GM19238 (cell line): ENCODE measurements around the gene GPANK1.

ENCODE experiments used
- DNase-seq: peaks from one replicate; pipeline ENCODE4 v3.0.0; 2011; ENCODE audit warnings: low spot score; ENCODE audit not compliant: insufficient read length

The GPANK1 gene

GRCh38 chr6:31691078-31691463 lies 26.3 kb upstream of the GPANK1 start:
- DNase-seq: no peak

GRCh38 chr6:31690231-31691077 lies 25.7 kb upstream of the GPANK1 start:
- DNase-seq: no peak

- DNase-seq: no peak
Observed at GRCh38 chr6:31689249-31690110, 24.7 kb upstream of the GPANK1 start.

GRCh38 chr6:31687860-31688693 lies 23.3 kb upstream of the GPANK1 start:
- DNase-seq: no peak

GRCh38 chr6:31687321-31687720 lies 22.5 kb upstream of the GPANK1 start:
- no peak for DNase-seq

- DNase-seq: no peak
Observed at GRCh38 chr6:31686483-31686882, 21.7 kb upstream of the GPANK1 start.

- no peak for DNase-seq
Observed at GRCh38 chr6:31683591-31683990, 18.8 kb upstream of the GPANK1 start.

GRCh38 chr6:31681135-31681671 lies 16.4 kb upstream of the GPANK1 start:
- peak; percentile 68 for DNase-seq

GRCh38 chr6:31680226-31681134 lies 15.7 kb upstream of the GPANK1 start, which contains the start of gene LY6G5C:
LY6G5C (minus strand) TSS chr6:31681067; CDS start chr6:31680373, 694 bp downstream.
- DNase-seq: peak; percentile 62

GRCh38 chr6:31677955-31678354 lies 13.2 kb upstream of the GPANK1 start:
- no peak for DNase-seq

GRCh38 chr6:31676904-31677303 lies 12.1 kb upstream of the GPANK1 start:
- no peak for DNase-seq

- DNase-seq: no peak
Observed at GRCh38 chr6:31676322-31676903, 11.6 kb upstream of the GPANK1 start.

- DNase-seq: no peak
Observed at GRCh38 chr6:31669676-31670075, 4.9 kb upstream of the GPANK1 start, which contains the start of gene LY6G5B. LY6G5B (plus strand) TSS chr6:31669976; CDS start chr6:31670951, 975 bp downstream.

GRCh38 chr6:31666337-31666965 lies 1.7 kb upstream of the GPANK1 start:
- DNase-seq: no peak

GRCh38 chr6:31665501-31666336 lies 922 bp upstream of the GPANK1 start, which contains the start of gene CSNK2B:
CSNK2B (plus strand) TSS chr6:31666080; CDS start chr6:31666832, 752 bp downstream.
- peak; percentile 93 for DNase-seq

GRCh38 chr6:31663961-31664789 lies 622 bp downstream of the GPANK1 start:
- no peak for DNase-seq
